HG02678 (cell line): ENCODE data around the gene GRID1.

Experiments used
- ATAC-seq: cut with Tn5 transposase; IDR thresholded peaks from one replicate; pipeline ENCODE4 v1.9.1; 2021; ENCODE audit warnings: mild to moderate bottlenecking, moderate library complexity; ENCODE audit not compliant: unreplicated experiment

The GRID1 gene

GRCh38 chr10:86371116-86371515 lies 4.5 kb upstream of the GRID1 start:
- ATAC-seq, result no peak

DNA sequence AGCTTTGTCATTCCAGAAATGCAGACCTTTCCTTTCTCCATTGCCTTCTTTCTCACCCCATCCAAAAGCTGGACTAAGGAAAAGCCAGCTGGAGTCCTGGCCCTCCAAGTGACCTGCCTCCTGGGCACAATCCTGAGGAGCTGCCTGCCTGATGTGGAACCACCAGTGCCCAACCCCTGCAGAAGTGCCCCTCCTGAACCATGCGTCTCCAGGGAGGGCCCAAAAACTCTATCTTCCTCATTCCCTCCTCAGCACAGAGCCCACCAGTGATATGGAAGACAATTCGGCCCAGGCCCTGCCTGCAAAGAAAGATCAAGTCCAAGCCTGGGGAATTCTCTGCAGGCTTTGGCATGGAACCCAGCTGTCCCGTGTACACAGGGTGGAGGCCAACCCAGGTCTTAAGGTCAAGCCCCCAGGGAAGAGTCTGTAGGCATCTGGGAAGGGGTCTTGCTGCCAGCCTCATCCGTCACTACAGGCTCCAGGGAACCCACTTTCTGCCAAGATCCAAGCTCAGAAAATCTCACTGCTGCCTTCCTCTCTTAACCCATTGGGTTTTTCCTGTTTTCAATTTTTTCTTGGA lies 3.5 kb upstream of the GRID1 start:
- no peak for ATAC-seq

DNA sequence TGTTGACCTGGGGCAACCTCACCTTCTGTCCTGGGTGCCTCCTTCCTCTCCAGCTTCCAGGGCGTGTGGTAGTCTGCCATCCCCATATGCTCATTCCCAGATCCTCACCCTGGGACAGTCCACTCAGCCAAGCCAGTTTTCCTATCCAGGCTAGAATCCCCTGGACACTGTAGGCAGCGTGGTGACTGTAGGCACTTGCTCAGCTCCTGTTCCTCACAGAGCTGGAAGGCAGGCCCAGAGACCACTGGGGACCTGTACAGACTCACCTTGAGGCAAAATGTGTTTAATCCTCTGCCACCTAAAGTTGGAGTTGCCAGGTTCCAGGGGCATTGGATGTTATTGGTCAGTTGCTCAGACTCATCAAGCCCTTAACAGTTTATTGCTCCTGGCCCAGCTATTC lies 2.4 kb upstream of the GRID1 start:
- ATAC-seq, result no peak

- no peak for ATAC-seq
Observed at GRCh38 chr10:86368046-86368445, 1.5 kb upstream of the GRID1 start.

GRCh38 chr10:86367152-86367951 lies 757 bp upstream of the GRID1 start:
- ATAC-seq, result no peak

GRCh38 chr10:86366902-86367151 lies 232 bp upstream of the GRID1 start:
- peak; percentile 44 for ATAC-seq

GRCh38 chr10:86365346-86366032 lies 1.1 kb downstream of the GRID1 start:
- no peak for ATAC-seq

DNA sequence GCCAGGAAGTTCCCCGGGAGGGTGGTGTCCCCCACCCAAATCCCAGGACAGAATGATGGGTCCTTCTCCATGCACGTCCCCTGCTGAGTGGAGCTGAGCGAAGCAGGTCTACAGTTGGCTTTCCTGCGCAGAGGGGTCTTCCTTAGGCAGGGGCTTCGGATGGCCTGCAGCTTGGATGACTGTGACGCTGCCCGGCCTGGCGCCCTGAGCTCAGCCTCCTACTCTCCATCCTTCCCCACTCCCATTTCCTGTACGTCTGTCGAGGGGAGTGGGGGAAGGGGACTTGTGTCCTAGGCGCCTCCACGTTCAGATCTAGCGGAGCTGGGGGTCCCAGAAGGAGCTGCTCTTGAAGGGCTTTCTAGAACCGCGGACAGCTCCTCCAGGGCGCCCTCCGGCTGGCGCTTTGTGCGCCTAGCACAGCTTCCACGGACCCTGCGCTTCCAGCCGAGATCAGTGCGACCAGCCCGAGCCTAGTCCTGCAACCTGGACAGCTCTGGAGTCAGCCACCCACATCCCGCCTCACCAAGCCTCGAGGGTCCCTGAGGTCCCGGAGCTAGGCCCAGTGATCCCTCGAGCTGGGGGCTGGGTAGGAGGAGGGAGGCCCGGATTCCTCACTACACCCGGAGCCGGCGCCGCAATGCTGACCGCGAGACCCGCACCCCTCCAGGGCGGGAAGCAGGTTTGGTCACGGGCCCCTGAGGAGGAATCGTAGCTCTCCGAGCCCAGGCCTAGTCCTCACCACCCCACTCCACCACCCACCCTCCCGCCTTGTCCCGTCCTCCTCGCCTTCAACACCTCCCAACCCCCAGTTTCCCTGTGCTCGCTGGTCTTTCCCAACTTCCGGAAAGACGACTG lies 1.9 kb downstream of the GRID1 start:
- ATAC-seq, result no peak

GRCh38 chr10:86363833-86364490 lies 2.6 kb downstream of the GRID1 start:
- ATAC-seq, result no peak

DNA sequence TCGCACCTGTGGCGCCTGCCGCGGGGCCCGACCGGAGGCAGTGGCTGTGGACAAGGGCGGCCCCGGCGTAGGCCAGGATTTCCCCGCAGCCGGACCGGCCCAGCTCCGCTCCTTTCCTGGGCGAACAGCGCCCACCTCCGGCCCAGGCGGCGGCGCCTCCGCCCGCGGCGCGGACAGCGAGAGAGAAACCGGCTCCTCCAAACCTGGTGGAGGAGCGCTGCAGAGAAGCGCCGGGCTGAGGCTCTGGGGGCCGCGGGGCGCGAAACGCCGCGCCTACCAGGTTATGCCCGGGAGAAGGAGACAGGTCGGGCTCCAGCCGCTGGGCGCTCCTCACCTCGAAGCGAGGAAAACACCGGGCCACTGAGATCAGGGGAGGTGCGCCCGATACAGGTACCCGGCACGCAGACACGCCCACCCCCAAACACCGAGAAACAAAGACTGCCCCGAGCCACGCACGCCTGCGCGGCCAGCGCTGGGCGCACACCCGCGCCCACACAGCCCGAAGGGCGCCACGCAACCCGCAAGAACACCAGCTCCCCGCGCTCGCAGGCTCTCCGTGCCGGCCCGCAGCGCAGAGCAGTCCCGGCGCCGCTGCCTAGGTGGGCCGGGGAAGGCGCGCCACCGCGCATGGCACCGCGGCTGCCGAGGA lies 3.3 kb downstream of the GRID1 start:
- ATAC-seq, result peak; percentile 30

DNA sequence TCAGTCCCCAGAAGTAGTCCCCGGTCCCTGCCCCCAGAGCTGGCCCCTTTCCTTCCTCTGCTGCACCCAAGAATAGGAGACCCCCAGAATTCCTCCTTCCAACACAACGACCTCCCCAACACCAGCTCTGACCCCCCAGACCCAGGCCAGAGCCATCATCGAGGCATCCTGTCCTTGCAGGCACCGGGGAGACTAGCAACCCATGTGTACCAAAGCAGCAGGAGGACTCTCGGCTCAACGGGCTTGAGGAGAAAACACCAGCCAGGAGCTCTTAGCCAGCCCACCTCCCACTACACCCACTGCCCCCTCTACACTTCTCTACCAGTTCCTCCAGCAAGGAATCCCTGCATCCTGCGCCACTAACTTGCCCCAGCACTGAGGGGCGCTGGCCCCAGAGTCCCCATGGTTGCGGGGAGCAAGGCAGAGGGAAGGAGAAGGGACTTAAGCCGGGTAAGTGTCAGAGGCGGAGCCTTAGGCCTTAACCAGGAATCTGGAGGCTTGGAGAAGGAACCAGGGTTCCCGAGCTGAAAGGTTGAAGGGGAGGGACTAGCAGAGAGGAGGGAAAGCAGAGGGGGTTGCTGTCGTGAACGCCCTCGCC lies 3.9 kb downstream of the GRID1 start:
- ATAC-seq, result no peak

- ATAC-seq, result no peak
Observed at GRCh38 chr10:86362129-86362527, 4.5 kb downstream of the GRID1 start.

- ATAC-seq, result no peak
Observed at GRCh38 chr10:86361156-86362128, 5.2 kb downstream of the GRID1 start.

GRCh38 chr10:86360657-86361056 lies 5.9 kb downstream of the GRID1 start:
- ATAC-seq, result no peak

- no peak for ATAC-seq
Observed at GRCh38 chr10:86359954-86360353, 6.6 kb downstream of the GRID1 start.

DNA sequence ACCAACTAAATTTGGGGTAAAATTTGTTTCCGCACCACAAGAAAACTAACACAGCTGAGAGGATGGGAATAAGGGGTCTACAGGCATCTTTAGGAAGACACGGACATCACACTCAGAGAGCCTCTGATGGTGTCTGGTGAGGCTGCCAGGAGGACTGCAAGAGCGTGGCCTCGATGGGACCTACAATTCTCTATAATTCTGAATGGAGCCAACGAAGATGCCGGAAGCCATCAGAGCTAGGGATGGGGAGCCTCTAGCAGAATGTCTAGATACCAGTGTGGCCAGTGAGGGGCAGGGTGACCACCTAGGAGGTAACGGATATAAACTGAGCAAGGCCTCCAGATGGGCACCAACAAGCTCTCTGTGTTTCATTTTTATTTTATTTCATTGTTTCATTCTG lies 7.5 kb downstream of the GRID1 start:
- no peak for ATAC-seq

GRCh38 chr10:86357676-86358075 lies 8.9 kb downstream of the GRID1 start:
- ATAC-seq, result no peak

GRCh38 chr10:86357041-86357440 lies 9.6 kb downstream of the GRID1 start:
- ATAC-seq, result no peak

- no peak for ATAC-seq
Observed at GRCh38 chr10:86356296-86356695, 10.3 kb downstream of the GRID1 start.
